ENCODE data around the gene DVL3. TPM values are rescaled to one million over a fixed set of nuclear protein-coding genes. Genes with fewer than 3 reads are reported as not detected.

Gene DVL3
- total RNA-seq, 1 experiment from 2014 or later: 21.9 TPM

DNA sequence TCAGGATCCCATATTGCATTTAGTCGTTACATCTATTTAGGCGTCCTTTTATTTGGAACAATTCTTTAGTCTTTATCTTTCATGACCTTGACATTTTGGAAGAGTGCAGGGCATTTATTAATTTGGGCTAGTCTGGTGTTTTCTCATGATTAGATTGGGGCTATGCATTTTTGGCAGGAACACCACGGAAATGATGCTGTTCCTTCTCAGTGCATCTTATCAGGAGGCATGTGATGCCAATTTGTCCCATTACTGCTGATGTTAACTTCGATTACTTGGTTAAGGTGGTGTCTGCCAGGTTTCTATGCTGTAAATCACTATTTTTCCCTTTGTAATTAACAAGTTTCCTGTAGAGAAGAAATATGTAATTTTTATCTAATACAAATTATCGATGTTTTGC, 56.1 kb downstream of the DVL3 start:
- no peak for DNase-seq (ENCODE audit: low read depth)

DNA sequence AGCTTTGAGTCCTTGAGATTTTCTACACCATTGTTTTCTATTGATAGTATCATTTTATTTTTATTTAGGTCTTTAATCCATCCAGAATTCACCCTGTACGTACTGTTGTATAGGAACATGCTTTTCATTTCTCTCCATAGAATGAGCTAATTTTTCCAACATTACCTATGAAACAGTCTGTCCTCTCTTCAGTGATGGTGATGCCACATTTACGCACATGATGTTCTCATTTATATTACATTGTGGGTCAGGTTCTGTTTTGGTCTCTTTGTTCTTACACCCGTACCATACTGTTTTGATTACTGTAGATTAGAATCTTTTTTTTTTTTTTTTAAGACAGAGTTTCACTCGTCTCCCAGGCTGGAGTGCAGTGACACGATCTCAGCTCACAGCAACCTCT, 56.5 kb downstream of the DVL3 start:
- DNase-seq (ENCODE audit: low read depth): no peak

DNA sequence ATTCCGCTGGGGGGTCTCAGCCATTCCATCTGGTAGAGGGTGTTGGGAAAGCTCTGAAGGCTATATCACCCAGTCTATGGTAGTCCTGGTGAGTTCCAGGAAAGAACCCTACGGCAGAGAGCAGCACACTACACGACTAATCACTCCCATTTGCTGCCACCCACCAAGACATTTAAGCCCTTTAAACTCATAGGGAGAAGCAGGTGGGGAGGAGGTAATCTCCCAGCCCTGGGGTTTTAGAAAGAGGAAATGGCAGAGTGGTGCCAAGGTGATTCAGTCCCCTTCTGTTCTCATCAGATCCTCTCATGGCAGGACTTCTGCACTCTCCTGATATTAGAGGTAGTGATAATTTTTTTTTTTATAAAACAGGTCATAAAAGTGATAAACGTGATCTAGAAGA, 63.6 kb downstream of the DVL3 start:
- no peak for DNase-seq (ENCODE audit: low read depth)

DNA sequence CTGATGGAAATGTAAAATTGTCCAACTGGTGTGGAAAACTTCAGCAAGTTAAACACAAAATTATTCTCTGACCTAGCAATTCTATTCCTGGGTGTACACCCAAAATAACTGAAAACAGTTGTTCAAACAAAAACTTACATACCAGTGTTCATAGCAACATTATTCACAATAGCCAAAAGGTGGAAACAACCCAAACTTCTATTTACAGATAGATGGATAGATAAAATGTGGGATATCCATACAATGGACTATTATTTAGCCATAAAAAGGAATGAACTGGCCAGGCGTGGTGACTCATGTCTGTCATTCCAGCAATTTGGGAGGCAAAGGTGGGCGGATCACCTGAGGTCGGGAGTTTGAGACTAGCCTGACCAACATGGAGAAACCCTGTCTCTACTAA, 67.3 kb downstream of the DVL3 start:
- no peak for DNase-seq (ENCODE audit: low read depth)

Other genes starting within 250 kb of the DVL3 start
- gene ABCC5, start 137.5 kb upstream of the DVL3 start, total RNA-seq (2014; rRNA removed; shearing (Covaris generic)): 7.2 and 10.1 TPM in 2 replicates
- not detected in 2 replicates for gene HTR3D, start 123.6 kb upstream of the DVL3 start, total RNA-seq (2014; rRNA removed; shearing (Covaris generic))
- not detected in 2 replicates for gene HTR3C, start 102.3 kb upstream of the DVL3 start, total RNA-seq (2014; rRNA removed; shearing (Covaris generic))
- not detected in 2 replicates for gene HTR3E, start 58.3 kb upstream of the DVL3 start, total RNA-seq (2014; rRNA removed; shearing (Covaris generic))
- gene EIF2B5, start 20.0 kb upstream of the DVL3 start, total RNA-seq (2014; rRNA removed; shearing (Covaris generic)): 42.1 and 52.0 TPM in 2 replicates
- 699 and 754 TPM in 2 replicates for gene AP2M1, start 19.5 kb downstream of the DVL3 start, total RNA-seq (2014; rRNA removed; shearing (Covaris generic))
- 27.2 and 33.4 TPM in 2 replicates for gene ABCF3, start 30.8 kb downstream of the DVL3 start, total RNA-seq (2014; rRNA removed; shearing (Covaris generic))
- gene VWA5B2, start 74.2 kb downstream of the DVL3 start, total RNA-seq (2014; rRNA removed; shearing (Covaris generic)): not detected in 2 replicates
- gene ALG3, start 93.6 kb downstream of the DVL3 start, total RNA-seq (2014; rRNA removed; shearing (Covaris generic)): 67.0 and 71.2 TPM in 2 replicates
- 7.3 and 9.6 TPM in 2 replicates for gene EEF1AKMT4, start 94.3 kb downstream of the DVL3 start, total RNA-seq (2014; rRNA removed; shearing (Covaris generic))
- 0.29 and 0.96 TPM in 2 replicates for gene CAMK2N2, start 106.2 kb downstream of the DVL3 start, total RNA-seq (2014; rRNA removed; shearing (Covaris generic))
- gene ECE2, start 120.6 kb downstream of the DVL3 start, total RNA-seq (2014; rRNA removed; shearing (Covaris generic)): not detected in 2 replicates
- 542 and 803 TPM in 2 replicates for gene PSMD2, start 143.9 kb downstream of the DVL3 start, total RNA-seq (2014; rRNA removed; shearing (Covaris generic))
- gene EIF4G1, start 159.2 kb downstream of the DVL3 start, total RNA-seq (2014; rRNA removed; shearing (Covaris generic)): 164 and 173 TPM in 2 replicates
- 10.6 and 12.0 TPM in 2 replicates for gene FAM131A, start 182.2 kb downstream of the DVL3 start, total RNA-seq (2014; rRNA removed; shearing (Covaris generic))
- gene CLCN2, start 206.2 kb downstream of the DVL3 start, total RNA-seq (2014; rRNA removed; shearing (Covaris generic)): 3.0 and 6.3 TPM in 2 replicates
- 146 and 181 TPM in 2 replicates for gene POLR2H, start 206.3 kb downstream of the DVL3 start, total RNA-seq (2014; rRNA removed; shearing (Covaris generic))
- not detected in 2 replicates for gene THPO, start 222.8 kb downstream of the DVL3 start, total RNA-seq (2014; rRNA removed; shearing (Covaris generic))
- not detected in 2 replicates for gene CHRD, start 224.7 kb downstream of the DVL3 start, total RNA-seq (2014; rRNA removed; shearing (Covaris generic))